NCI-H1105 (cell line): ENCODE results near the gene TMEM41A.
A peak's percentile ranks its signal among the peaks of the same experiment; 100 is the strongest.

ENCODE experiments used
- DNase-seq: peaks from one replicate; lab custom pipeline; 2025; lab: John Stamatoyannopoulos, UW

Gene TMEM41A

DNA sequence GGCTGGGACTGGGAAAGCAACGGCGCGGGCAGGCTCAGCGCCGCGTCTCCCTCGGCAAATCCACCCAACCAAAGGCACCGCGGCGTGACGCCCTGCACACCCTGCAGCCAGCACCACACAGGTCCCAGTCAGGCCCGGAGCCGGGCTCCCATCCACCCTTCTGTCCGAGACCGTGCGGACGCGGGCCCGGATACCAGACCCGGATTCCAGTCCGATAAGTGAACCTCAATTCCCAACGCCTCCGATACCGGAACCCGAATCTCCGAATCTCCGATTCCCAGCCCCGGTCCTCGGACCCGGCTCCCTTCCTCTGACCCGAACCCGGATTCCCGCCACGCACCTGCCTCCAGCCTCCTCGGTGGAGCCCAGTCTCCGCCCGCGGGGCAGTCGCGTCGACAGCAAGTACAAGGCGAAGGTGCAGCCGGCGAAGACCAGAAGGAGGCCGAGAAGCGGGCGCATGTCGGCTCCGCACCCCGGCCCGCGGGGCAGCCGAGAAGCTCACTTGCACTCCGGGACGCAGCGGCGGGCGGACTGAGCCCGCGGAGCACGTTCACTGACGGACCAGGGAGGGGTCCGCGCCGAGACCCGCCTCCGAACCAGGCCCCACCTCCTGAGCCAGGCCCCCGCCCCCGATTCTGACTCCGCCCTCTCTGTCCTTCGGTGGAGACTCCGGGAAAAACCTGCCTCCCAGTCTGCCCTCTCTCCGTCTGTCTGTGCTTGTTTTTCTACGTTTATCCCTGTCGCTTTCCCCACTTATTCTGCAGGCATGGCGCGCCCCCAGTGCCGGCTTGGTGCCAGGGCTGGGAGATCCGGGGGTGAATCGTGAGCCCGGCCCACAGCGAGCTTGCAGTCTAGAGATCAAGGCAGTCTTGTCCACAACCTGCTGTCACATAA lies at the start of gene TMEM41A:
Gene TMEM41A, minus strand, starts transcription at position 533 of the 894 bp plus-strand sequence. Its CDS starts 74 bp downstream, at position 459.
- DNase-seq = peak; percentile 91

DNA sequence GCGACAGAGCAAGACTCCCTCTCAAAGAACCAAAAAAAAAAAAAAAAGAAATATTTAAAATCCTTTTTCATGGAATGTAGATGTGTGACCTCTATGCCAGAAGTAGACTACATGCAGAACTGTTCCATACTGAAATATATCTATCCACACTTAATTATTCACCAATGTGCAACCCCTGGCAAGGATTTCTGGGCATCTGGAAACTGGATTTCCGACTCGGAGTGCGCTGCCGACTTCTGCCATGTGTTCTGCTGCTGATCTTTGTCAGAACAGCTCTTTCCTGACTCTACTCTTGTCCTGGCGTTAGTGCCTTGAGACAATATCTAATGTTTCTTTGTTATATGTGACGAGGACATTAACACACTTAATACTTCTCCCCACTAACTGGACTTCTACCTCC lies 41.9 kb upstream of the TMEM41A start:
- no peak for DNase-seq

DNA sequence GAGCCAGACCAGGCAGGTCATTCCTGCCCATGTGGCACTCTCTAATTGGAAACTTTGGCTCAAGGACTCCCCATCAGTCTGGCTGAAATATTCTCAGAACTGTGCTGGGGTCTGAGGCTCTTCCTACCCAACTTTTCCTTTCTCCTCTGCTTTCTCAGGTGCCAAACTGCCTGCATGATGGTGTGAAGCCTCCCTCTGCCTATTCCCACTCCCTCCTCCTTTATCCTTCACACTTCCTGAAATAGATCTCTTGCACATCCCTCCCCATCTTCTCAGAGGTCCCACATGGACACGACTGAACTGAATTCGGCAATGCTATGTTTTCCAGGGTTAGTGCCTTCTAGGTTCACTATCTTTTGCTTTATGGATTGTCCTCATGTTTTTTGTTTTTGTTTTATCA lies 41.1 kb upstream of the TMEM41A start:
- DNase-seq = no peak

DNA sequence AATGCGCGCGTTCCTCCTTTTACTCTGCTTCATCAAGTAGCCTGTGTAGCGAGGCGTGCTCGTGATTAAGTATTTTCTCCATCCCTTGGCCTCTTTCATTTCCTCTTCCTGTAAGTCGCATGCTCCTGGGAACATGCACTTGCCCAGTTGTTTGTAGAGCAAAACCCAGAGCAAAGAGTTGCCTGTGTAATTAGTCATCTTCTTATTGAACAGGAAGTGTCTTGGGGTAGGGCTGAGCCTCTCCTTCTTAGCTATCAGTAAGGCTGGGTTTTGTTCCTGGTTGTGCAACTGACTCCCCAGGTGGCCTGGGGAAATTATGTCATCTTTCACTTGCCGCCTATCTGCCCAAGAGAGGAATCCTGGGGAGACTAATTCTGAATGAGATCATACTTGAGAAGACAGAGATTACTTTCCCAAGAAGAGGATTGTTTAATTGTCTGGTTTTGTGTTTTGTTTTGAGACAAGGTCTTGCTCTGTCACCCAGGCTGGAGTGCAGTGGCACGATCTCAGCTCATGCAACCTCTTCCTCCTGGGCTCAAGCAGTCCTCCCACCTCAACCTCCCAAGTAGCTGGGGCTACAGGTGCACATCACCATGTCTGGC lies 38.6 kb upstream of the TMEM41A start:
- DNase-seq = no peak

DNA sequence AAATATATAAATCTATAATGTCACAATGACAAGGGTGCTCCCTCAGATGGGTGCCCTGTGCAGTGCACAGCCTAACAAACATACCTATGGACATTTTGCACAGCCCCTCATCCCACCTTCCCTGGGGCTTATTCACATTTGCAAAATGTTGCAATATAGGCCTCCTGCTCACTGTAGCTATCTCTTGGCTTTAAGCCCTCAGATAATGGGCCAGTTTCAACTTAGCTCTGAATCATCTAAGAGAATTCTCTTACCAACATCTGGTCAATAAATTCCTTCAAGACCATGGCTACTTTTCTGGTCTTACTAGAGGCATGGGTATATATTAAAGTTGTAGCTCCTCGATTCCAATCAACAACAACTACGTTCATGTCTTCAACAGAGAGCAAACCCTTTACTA lies 35.7 kb upstream of the TMEM41A start:
- DNase-seq = no peak

DNA sequence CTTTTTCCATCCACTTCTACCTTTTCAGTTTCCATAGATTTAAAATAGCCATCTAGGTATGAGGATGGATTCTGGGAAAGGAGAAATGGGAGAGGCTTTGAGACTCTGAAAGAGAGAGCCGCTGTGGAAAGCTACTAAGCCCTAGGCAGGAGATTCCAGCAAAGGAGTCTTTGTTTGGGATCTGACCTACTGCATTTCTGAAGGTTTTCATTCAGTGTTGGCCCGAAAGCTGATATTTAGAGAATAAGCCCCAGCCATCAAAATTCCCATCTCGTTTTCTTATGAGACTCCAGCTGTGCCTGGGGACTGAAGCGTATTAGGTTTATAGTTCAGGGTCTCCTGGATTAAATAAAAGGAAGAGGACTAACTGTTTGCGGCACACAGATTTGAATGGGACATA lies 34.1 kb upstream of the TMEM41A start:
- no peak for DNase-seq

DNA sequence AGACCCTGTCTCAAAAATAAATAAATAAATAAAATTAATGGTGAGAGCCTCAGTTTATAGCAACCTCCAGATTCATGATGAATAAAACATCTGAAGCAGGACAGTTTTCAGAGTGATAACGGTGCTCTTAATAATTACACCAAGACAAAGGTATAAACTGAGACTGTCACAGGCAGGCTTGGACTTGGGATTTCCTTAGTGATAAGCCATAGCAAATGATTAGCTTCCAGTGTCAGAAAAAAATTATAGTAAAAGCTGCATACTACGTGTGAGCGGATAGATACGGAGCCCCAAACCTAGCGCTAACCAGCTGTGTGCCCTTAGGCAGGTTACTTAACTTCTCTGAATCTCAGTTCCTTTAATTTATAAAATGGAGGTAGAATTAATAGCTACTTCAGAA lies 32.0 kb upstream of the TMEM41A start:
- DNase-seq = no peak

DNA sequence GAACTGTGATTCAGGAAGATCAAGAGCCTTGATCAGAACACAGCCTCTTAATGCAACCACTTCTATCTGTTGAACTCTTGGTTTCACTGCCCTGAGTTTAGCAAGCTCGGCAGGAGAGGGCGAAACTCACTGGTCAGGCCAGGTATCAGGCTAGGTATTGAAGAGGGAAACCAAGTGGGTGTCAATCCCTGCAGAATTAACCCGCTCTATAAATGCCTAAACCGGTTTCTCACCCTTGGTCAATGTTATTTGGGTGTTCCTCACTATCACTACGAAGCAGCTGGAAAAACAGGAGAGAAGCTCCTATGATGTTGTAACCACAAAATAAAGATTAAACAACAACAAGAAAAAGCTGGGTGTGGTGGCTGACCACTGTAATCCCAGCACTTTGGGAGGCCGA lies 29.7 kb upstream of the TMEM41A start:
- no peak for DNase-seq

DNA sequence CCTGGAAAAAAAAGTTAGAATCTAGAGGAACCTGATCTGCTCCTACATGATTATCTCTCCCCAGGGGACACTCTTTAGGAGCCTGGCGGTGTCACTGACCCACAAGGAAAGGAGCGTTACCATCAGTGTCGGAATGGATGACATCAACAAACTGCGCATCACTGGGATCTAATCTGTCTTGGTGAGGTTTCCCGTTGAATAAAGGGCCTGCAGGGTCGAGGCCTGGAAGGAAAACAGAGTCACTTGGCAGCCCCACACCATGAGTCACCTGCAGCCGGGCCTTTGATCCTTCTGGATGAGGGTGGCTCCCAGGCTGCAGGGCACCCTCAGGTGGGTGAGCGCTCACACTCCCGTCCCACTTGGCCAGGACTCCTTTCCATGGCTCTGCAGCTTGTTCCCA lies 28.5 kb upstream of the TMEM41A start:
- DNase-seq = no peak

DNA sequence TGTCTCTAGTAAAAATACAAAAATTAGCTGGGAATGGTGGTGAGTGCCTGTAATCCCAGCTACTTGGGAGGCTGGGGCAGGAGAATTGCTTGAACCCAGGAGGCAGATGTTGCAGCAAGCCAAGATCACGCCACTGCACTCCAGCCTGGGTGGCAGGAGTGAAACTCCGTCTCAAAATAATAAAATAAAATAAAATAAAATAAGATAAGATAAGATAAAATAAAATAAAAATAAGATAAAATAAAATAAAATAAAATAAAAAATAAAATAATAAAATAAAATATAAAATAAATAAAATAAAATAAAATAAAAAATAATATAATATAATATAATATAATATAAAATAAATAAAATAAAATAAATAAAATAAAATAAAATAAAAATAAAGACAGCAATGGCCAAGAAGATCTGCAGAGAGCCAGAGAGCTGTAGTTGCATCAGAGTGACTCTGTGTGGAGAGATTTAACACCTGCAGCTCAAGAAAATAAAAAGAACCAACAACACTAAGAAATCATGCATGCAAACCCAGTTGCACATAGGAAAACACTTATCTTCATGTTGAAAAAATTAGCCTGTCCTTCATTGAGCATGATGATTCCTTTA lies 27.6 kb upstream of the TMEM41A start:
- no peak for DNase-seq

DNA sequence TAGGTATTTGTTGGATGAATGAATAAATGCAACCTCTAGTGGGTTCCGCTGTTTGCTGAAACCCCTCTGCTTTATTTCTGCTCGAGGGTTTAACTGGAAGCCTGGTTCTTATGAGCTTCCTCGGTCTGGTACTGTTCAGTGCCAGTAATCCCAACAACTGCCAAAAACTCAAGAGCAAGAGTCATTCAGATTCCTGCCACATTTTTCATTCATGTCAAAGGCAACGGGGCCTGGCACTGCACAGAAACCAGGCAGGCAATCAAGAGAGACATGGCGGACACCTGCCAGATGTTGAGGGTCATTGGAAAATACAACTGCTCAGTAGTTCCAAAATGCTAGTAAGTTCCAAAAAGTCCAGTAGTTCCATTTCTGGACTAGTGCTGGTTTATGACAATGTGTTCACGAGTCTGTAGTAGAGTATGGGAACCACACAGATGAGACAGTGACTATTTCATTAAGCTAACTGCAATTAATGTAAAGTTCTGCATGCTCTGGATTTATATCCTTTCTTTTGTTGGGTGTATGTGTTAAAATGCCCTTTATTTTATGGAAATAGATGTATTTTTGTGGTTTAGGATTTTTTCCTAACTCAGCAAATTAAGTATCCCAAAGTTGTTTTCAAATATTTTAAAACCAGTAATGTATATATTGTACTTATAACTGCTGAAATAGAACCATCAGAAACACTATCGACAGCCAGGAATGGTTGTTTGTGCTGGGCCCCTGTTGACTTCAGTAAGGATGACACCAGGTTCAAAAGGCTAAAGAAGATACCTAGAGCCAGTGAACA lies 22.7 kb upstream of the TMEM41A start:
- no peak for DNase-seq

DNA sequence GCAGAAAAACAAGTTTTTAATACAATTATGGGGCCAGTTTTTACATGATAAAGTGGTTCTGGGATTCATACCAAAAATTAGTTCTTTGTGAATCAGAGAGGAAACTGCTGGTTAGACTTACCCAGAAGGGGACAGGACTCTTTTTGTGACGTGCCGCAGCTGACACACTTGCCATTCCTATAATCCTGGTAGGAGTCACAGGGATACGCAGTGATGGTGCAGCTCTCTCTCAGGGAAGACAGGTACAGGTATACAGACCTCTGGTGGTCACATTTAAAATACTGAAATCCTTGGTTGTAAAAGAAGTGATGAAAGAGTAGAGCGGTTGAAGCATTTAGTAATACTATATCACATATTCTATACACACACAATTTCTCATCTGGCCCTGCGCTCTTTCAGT lies 20.2 kb upstream of the TMEM41A start:
- no peak for DNase-seq

DNA sequence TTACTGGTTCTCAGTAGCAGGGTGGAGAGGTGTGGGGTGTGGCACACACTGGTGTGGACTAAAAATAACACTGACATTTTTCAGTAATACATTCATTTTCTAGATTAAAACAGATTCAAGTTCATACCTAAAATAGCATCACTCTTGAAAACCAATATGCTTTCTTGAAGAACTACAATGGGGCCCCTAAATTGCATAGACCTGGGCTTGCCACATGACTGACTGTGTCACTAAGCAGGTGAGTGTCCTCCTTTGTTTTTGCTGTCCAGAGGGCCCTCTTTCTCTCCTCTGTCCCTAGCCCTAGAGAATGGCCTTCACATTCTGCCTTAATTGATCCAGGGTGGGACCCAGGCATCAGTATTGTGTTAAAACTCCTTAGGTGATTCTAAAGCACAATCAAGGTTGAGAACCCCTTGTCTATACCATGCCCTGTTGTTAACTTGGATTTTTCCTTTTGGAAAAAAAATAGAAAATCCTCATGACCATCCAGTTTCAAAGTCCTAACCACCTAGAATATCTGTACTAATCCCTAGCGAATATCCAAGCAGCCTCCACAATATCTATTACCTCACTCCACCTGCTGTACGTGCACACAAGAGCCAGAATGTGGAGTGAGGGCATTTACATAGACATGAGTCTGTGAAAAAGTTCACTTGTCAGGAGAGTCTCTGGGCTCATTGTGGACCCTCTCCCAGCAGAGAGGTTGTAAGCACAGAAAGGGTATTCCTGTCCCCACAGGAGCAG lies 18.7 kb upstream of the TMEM41A start:
- no peak for DNase-seq

DNA sequence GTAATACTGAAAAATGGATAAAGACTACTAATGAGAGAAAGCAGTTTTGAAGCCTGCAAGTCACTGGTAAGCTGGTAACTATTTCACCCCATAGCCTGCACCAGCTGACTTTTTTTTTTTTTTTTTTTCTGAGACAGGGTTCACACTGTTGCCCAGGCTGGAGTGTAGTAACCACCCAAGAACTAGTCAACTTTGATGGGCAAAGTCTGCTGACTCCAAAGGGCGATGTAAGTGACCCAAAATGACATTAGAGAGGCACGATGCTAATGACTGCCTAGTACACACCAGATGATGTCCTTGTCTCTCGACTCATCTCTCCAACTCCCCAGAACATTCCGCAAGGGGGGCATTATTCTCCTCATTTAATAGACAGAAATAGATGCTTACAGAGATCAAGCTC lies 12.9 kb upstream of the TMEM41A start:
- DNase-seq = no peak

DNA sequence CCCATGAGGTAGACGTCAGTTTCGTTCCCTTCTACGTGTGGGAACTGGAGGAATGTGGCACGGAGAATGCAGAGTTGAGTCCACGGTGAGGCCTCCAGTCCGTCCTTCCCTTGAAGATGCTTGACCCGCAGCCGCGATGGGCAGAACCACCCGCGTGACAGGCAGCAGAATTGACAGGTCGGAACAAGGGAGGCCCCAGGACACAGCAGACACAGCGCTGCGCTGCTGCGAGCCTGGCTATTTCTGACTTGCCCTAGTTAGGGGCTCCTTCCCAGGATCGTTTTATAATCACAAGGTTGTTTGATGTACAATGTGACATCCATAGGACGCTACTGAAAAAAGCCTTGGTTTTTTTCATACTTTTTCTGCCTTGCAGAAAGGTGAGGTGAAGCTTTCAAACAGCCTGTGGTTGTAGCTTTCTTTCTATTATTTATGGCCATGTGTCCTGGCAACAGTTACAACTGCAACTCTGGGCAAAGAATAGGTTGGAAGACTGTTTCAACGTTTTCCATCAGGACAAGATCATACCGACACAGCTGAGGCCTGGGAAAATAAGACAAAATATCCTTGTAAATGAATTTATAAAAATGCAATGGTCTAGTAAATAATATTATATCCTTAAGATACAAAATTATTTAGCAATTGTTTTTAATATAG lies 9.6 kb upstream of the TMEM41A start:
- no peak for DNase-seq

DNA sequence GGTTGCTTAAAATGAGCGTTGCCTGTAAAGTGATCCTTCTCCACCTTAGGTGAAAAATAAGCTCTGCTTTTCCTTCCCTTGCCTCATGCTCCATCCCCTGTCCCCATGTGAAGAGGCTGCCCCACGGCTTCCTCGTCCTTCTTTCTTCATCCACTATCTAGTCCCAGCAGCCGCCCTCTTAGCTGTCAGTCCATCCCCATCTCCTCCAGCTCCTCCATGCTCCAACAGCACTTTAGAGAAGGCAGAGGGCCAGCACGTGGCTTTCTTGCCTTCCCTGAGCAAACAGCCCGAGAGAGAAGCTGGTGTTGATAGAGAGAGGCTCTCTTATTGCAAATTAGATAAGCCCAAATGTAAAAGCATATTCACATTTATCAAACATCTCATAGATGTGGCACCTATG lies 9.0 kb upstream of the TMEM41A start:
- DNase-seq = no peak

DNA sequence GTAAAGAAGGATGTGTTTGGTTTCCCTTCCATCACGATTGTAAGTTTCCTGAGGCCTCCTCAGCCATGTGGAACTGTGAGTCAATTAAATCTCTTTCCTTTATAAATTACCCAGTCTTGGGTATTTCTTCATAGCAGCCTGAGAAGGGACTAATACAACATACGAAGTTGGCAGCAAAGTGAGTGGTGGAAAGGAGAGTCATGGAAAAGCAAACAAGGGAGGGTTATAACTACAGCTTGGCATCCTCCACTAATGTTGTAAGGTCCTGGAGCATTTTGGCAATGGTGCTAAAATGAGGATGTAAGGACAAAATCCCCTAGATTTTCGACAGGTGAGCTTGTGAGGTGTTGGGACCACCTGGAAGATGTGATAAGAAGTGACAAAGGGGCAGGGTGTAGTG lies 5.8 kb upstream of the TMEM41A start:
- no peak for DNase-seq

DNA sequence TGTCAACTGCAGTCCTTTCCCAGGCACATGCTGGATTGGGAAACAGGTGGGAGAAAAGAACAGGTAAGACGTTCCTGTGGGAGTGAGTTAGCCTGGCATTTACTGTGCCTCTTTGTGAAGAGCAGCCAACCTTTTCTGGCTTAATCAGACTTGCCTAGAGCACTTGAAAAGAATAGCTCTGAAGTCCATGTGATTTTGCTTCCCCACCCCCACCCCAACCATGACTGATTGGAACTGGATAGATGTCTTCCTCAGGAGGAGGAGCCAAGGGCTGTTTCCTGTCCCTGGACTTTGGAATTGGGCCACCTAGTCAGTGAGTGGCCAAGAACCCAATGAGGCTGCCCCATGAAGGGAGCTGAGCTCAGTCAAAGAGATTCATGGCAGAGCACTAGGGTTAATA lies 4.7 kb upstream of the TMEM41A start:
- DNase-seq = no peak

DNA sequence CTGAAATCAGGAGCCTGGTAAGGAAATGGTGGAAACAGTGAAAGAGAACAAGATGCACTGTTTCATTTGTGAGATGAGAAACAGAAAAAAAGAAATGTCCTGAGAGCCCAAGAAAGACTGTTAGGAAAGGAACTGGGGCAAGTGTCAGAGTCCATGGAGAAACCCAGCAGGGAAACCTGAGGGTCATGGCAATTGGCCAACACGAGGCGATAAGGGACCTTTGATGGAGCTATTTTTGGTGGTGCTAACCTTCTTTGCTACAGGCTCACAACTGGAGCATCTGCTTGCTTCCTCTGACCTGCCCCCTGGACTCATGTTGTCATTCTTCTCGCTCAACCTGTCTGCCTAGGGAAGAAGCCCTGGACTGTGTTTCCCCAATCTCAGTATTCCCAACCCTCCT lies 4.2 kb upstream of the TMEM41A start:
- DNase-seq = no peak

DNA sequence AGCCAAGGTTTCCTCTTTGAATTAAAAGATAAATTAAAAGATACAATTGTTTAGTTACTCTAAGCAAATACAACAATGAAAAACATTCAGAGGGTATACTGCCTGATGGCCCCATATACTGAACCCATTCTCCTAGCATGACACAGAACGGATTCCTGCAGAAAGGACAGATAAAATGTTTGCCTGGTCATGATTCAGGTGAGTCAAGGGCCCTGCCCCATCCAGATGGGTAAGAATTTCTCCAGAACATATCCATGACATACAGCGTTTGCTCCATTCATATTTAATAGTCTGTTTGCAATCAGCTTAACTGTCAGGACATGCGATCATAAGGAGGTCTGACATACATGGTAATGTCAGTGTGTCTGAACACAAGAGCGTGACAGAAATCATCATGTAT lies 8.6 kb downstream of the TMEM41A start:
- DNase-seq = no peak

DNA sequence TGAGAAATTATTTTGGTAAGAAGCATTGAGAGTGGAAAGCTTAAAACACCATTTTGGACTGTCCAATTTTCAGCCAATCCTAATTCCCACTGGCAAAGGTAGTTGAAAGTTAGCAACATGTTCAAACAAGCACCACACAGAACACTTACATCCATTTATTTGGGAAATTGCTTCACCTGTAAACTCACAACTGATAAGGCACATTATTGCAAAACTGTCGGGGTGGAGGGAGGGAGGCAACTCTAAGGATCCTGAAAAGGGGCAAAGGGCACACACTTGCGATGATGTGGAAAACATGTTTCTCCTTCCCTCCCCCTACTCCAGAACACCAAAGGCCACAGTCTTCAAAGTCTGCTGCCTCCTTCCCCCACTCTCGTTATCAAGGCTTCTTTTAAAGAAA lies 9.4 kb downstream of the TMEM41A start:
- DNase-seq = no peak
